Keratinocyte (primary cell): ENCODE data around the gene CHMP6. TPM values are rescaled to one million over a fixed set of nuclear protein-coding genes. Genes with fewer than 3 reads are reported as not detected.

Experiments used
- DNase-seq: peaks from one replicate; pipeline ENCODE4 v3.0.0-alpha.2; 2011; ENCODE audit warnings: low read depth, missing footprints, low spot score
- FAIRE-seq: peaks from 2 replicates; lab custom pipeline; 2011; peaks lifted over from hg19 to GRCh38; lab: Jason Lieb, UNC
- H2AFZ ChIP-seq: 2 replicates; pipeline ENCODE4 v1.6.0; 2012; ENCODE audit warnings: low read length, control low read depth, inconsistent platforms; ENCODE audit not compliant: control insufficient read depth
- H3K27ac ChIP-seq: 2 replicates; pipeline ENCODE4 v1.5.1; 2011; ENCODE audit warnings: low read length; ENCODE audit not compliant: control insufficient read depth, insufficient read depth
- H3K27me3 ChIP-seq: 3 replicates; pipeline ENCODE4 v1.6.0; 2011; ENCODE audit warnings: low read length; ENCODE audit not compliant: control insufficient read depth, insufficient read depth; ENCODE audit errors: extremely low read depth
- H3K36me3 ChIP-seq, 2 experiments: 2 replicates in 1 of 2; 3 replicates in 1 of 2; pipeline ENCODE4 v1.5.1; 2011; ENCODE audit warnings: low read length in 2 of 2, mild to moderate bottlenecking in 1 of 2; ENCODE audit not compliant: control insufficient read depth in 2 of 2, insufficient read depth in 2 of 2; ENCODE audit errors: extremely low read depth in 1 of 2
- H3K4me1 ChIP-seq: 3 replicates; pipeline ENCODE4 v1.5.1; 2011; ENCODE audit warnings: low read length; ENCODE audit not compliant: control insufficient read depth, insufficient read depth; ENCODE audit errors: extremely low read depth
- H3K4me2 ChIP-seq: 3 replicates; pipeline ENCODE4 v1.6.0; 2011; ENCODE audit warnings: low read depth, low read length; ENCODE audit not compliant: control insufficient read depth, insufficient read depth; ENCODE audit errors: extremely low read depth
- H3K4me3 ChIP-seq, 3 experiments: fragments of 200-600 bp in 1 of 3; sonication (generic) in 1 of 3; 2 replicates in 2 of 3; 3 replicates in 1 of 3; pipeline ENCODE4 v1.5.1; 2011 to 2016; ENCODE audit warnings: low read length in 3 of 3, mild to moderate bottlenecking in 3 of 3, control low read depth in 2 of 3, inconsistent platforms in 1 of 3, low read depth in 1 of 3, mixed read lengths in 1 of 3, mixed run types in 1 of 3, moderate library complexity in 1 of 3; ENCODE audit not compliant: control insufficient read depth in 2 of 3, insufficient read depth in 2 of 3; ENCODE audit errors: extremely low read depth in 1 of 3
- H3K79me2 ChIP-seq: 2 replicates; pipeline ENCODE4 v1.6.0; 2012; ENCODE audit warnings: low read length; ENCODE audit not compliant: control insufficient read depth, insufficient read depth
- H3K9ac ChIP-seq: 3 replicates; pipeline ENCODE4 v1.6.0; 2011; ENCODE audit warnings: low read length; ENCODE audit not compliant: control insufficient read depth, insufficient read depth; ENCODE audit errors: extremely low read depth
- H3K9me1 ChIP-seq: 3 replicates; pipeline ENCODE4 v1.6.0; 2011; ENCODE audit warnings: low read length; ENCODE audit not compliant: control insufficient read depth, insufficient read depth; ENCODE audit errors: extremely low read depth
- H3K9me3 ChIP-seq: 2 replicates; pipeline ENCODE4 v1.5.1; 2012; ENCODE audit warnings: low read depth, low read length; ENCODE audit not compliant: control insufficient read depth
- H4K20me1 ChIP-seq: 3 replicates; pipeline ENCODE4 v1.6.0; 2011; ENCODE audit warnings: low read length; ENCODE audit not compliant: control insufficient read depth, insufficient read depth; ENCODE audit errors: extremely low read depth
- EZH2 ChIP-seq: IDR thresholded peaks from one replicate; pipeline ENCODE4 v1.6.1; 2012; ENCODE audit warnings: inconsistent platforms, mild to moderate bottlenecking, low read length, moderate library complexity
- dilution Hi-C: fragments of 300-500 bp; cut with MboI; formaldehyde crosslinking; loops from one replicate; pipeline ENCODE4 v1.7.0; 2020; ENCODE audit warnings: low sequenced_read_pairs; ENCODE audit not compliant: extremely low pct_ligation_motif_present
- polyA plus RNA-seq, 5 experiments: library from polyadenylated mRNA; depleted of rRNA in 3 of 5; stranded (reverse) in 3 of 5; stranded (forward) in 1 of 5; unstranded in 1 of 5; fragments of >200 nt; gene quantifications; 1 replicate in 1 of 5; 2 replicates in 3 of 5; 3 replicates in 1 of 5; pipeline versions ENCODE4 v1.2.1 to v1.2.3, GENCODE V29; 2011 to 2012; ENCODE audit warnings: missing spikeins in 2 of 5, low read depth in 1 of 5, low replicate concordance in 1 of 5
- TF ChIP-seq, protein P1 (sequence below), 3 experiments: IDR thresholded peaks in 1 of 3; conservative IDR thresholded peaks in 1 of 3; optimal IDR thresholded peaks in 1 of 3; 2 replicates in 2 of 3; 3 replicates in 1 of 3; pipeline versions ENCODE3 to v1.5.1; 2011; ENCODE audit warnings: low read length in 3 of 3, mild to moderate bottlenecking in 3 of 3, moderate library complexity in 2 of 3, control low read depth in 1 of 3, inconsistent platforms in 1 of 3; ENCODE audit not compliant: insufficient read depth in 2 of 3; ENCODE audit errors: extremely low read depth in 1 of 3

Gene CHMP6
- polyA plus RNA-seq, 1 donor (not counting 4 experiments of a cell fraction or from before 2014, with no cell fraction given): 20.9 TPM

DNA sequence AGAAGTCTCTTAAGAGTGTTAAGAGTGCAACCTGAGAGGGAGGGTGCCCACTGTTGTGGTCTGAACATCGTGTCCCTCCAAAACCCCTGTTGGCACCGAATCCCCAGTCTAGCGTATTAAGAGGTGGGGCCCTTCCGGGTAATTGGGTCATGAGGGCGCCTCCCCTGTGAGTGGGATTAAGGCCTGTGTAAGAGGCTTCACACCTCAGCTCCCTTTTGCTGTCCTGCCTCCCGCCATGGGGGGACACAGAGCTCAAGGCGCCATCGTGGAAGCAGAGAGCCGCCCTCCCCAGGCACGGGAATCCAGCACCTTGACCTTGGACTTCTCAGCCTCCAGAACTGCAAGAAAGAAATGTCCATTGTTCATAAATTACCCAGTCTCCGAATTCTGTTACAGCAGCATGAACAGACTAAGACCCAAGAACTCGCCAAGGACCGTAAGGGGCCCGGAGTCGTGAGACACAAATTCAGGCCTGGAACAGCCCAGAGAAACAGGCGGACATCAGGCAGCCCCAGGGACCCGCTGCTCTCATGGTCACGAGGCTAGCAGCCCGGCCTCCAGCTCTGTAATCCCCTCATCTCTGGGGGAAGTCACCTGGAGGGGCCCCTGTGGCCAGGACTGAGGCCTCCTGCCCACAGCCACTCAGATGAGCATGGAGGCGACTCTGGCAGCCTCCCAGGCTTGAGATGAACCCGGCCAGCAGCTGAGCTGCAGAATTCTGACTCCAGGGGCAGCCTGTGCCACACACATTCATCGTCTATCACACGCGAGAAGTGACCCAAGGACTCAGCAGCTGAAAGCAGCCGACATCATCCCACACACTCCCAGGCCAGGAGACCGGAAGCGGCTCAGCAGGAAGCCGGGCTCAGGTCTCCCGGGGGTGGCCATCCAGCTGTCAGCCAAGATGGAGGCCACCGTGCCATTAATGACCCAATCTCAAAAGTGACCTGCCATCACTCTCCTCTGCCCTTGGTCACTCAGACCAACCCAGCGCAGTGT is 12.8 kb upstream of the CHMP6 start:
- H2AFZ ChIP-seq: no peak overlapping the region
- FAIRE-seq (no peak), DNase-seq (no peak)
- H4K20me1 ChIP-seq: no peaks in the 10 kb centered on the region
- no peaks in the 10 kb centered on the region for H3K9me3 ChIP-seq
- H3K27ac ChIP-seq: no peak overlapping the region
- dilution Hi-C loops: no loop called here
- no peaks in the 10 kb centered on the region for H3K79me2 ChIP-seq
- H3K4me2 ChIP-seq: no peak overlapping the region
- no peaks in the 10 kb centered on the region for H3K36me3 ChIP-seq
- no peaks in the 10 kb centered on the region for H3K4me1 ChIP-seq
- H3K9me1 ChIP-seq: no peaks in the 10 kb centered on the region
- peaks cover 5% of the 10 kb centered on the region for H3K27me3 ChIP-seq
- no peak overlapping the region for H3K4me3 ChIP-seq
- no peak for TF ChIP-seq EZH2
- TF ChIP-seq, protein P1, sequence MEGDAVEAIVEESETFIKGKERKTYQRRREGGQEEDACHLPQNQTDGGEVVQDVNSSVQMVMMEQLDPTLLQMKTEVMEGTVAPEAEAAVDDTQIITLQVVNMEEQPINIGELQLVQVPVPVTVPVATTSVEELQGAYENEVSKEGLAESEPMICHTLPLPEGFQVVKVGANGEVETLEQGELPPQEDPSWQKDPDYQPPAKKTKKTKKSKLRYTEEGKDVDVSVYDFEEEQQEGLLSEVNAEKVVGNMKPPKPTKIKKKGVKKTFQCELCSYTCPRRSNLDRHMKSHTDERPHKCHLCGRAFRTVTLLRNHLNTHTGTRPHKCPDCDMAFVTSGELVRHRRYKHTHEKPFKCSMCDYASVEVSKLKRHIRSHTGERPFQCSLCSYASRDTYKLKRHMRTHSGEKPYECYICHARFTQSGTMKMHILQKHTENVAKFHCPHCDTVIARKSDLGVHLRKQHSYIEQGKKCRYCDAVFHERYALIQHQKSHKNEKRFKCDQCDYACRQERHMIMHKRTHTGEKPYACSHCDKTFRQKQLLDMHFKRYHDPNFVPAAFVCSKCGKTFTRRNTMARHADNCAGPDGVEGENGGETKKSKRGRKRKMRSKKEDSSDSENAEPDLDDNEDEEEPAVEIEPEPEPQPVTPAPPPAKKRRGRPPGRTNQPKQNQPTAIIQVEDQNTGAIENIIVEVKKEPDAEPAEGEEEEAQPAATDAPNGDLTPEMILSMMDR (optimal IDR thresholded peaks at IDR 0.05 in 1 of 3, IDR thresholded peaks at IDR 0.05 in 1 of 3, conservative IDR thresholded peaks at IDR 0.05 in 1 of 3; ENCODE audit: extremely low read depth in 1 of 3, insufficient read depth in 2 of 3, low read length in 3 of 3): no peak
- no peak overlapping the region for H3K9ac ChIP-seq

GRCh38 chr17:80979547-80980378 is 11.9 kb upstream of the CHMP6 start:
- Histone ChIP-seq H3K4me2 (no peak overlapping the region), H2AFZ (no peak overlapping the region), H3K79me2 (no peaks in the 10 kb centered on the region), H3K9me3 (no peaks in the 10 kb centered on the region), H3K9ac (no peak overlapping the region), H3K4me1 (no peaks in the 10 kb centered on the region), H4K20me1 (no peaks in the 10 kb centered on the region), H3K27ac (no peak overlapping the region), H3K36me3 (no peaks in the 10 kb centered on the region), H3K27me3 (peaks cover 5% of the 10 kb centered on the region), H3K4me3 (no peak overlapping the region), H3K9me1 (no peaks in the 10 kb centered on the region)
- DNase-seq: no peak
- TF ChIP-seq EZH2: no peak
- TF ChIP-seq, protein P1 (optimal IDR thresholded peaks at IDR 0.05 in 1 of 3, IDR thresholded peaks at IDR 0.05 in 1 of 3, conservative IDR thresholded peaks at IDR 0.05 in 1 of 3; ENCODE audit: extremely low read depth in 1 of 3, insufficient read depth in 2 of 3, low read length in 3 of 3): no peak
- FAIRE-seq: no peak
- dilution Hi-C loops: no loop called here
